PFSK-1 (cell line): ENCODE data around the gene FGD4.

Experiments
- FOXP2 ChIP-seq: optimal IDR thresholded peaks from 2 replicates; pipeline ENCODE3; 2011; ENCODE audit warnings: borderline replicate concordance, control low read depth, inconsistent platforms; ENCODE audit not compliant: insufficient read depth; ENCODE audit errors: extremely low read length, extremely low read depth
- POLR2AphosphoS5 ChIP-seq: IDR thresholded peaks from 2 replicates; pipeline ENCODE4 v1.6.1; 2012; ENCODE audit warnings: low read depth, mild to moderate bottlenecking, control low read depth, low read length, moderate library complexity
- REST ChIP-seq, 2 experiments: IDR thresholded peaks; 2 replicates each; pipeline versions ENCODE4 v1.6.1 to v1.8.0; 2011 to 2012; ENCODE audit warnings: low read depth in 2 of 2, low read length in 2 of 2, control low read depth in 1 of 2, inconsistent platforms in 1 of 2, mild to moderate bottlenecking in 1 of 2, moderate library complexity in 1 of 2; ENCODE audit not compliant: insufficient read depth in 1 of 2
- SIN3A ChIP-seq: IDR thresholded peaks from 2 replicates; pipeline ENCODE4 v1.6.1; 2012; ENCODE audit warnings: mild to moderate bottlenecking, low read length, moderate library complexity, borderline replicate concordance; ENCODE audit not compliant: insufficient read depth
- TAF1 ChIP-seq: IDR thresholded peaks from 2 replicates; pipeline ENCODE4 v1.6.1; 2012; ENCODE audit warnings: low read length, control low read depth, borderline replicate concordance; ENCODE audit not compliant: insufficient read depth

The FGD4 gene

DNA sequence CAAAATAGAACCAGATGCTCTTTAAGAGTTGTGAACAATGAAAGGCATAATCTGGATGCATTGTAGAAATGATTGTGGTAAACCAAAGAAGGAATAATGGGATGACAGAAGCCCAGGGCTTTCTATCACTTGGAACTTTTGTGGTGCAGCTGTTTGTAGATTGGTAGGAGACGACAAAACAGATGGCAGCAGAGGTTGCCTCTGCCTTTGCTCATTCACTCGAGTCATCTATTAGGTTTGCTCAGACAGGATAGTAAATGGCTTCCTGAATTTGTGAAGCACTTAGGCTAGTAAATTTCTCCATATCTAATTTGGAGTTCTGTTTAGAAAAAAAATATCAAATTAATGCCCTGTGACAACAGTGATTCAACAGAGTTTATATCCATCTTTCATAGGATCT, 78.4 kb downstream of the FGD4 start:
- no peak for TF ChIP-seq FOXP2
- no peak for TF ChIP-seq REST (IDR thresholded peaks at IDR 0.05; ENCODE audit: insufficient read depth in 1 of 2, low read depth in 2 of 2, low read length in 2 of 2)
- no peak for TF ChIP-seq POLR2AphosphoS5
- no peak for TF ChIP-seq SIN3A

DNA sequence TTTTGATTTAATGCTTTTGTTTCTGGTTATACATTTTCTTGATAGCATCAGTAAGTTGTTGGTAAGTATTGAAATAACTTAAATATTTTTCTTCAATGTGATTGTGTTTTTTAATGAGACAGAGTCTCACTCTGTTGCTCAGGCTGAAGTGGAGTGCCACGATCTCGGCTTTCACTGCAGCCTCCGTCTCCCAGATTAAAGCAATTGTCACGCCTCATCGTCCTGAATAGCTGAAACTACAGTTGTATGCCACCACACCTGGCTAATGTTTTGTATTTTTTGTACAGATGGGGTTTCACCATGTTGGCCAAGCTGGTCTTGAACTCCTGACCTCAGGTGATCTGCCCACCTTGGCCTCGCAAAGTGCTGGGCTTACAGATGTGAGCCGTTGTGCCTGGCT, 78.8 kb downstream of the FGD4 start:
- TF ChIP-seq TAF1: no peak
- no peak for TF ChIP-seq POLR2AphosphoS5
- TF ChIP-seq SIN3A: no peak
- TF ChIP-seq REST (IDR thresholded peaks at IDR 0.05; ENCODE audit: insufficient read depth in 1 of 2, low read depth in 2 of 2, low read length in 2 of 2): no peak
- no peak for TF ChIP-seq FOXP2

- TF ChIP-seq FOXP2 (no peak), REST (IDR thresholded peaks at IDR 0.05; ENCODE audit: insufficient read depth in 1 of 2, low read depth in 2 of 2, low read length in 2 of 2) (no peak), SIN3A (no peak), POLR2AphosphoS5 (no peak), TAF1 (no peak)
Measured at GRCh38 chr12:32478858-32479725, 79.7 kb downstream of the FGD4 start.

DNA sequence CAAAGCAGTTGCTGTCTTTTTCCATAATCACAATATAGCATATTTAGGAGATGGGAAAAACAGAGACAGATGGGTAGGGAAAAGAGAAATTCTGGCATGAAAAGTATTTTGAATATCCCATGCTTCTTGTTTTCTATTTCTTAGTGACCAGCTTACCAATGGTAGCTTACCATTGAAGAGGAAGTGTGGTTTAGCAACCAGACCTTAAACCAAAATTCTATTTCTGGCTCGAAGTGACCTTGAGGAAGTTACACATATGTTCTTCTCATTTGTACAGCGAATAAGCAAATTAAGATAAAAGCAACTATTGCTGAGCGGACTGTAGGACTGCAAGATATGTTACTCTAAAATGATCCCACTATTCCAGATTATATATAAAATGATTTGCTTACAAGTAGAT, 82.9 kb downstream of the FGD4 start:
- no peak for TF ChIP-seq POLR2AphosphoS5
- TF ChIP-seq TAF1: no peak
- no peak for TF ChIP-seq FOXP2

DNA sequence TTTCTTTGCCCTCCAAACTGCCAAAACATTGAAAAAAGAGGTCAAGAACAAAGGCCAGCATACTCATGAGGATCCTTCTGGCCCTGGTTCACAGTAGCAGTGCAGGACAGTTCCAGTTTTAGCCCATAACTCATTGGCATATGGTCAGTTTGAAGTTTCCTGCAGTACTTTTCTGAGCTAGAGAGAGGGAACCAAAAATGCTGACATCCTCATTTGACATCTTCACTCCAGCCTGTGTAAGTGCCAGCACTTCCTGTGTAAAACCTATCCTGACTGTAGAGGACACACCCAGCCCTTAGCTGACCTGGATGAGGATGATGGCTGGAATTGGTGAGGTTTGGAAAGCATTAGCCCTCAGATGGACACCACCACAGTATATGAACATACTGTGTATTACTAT, 84.1 kb downstream of the FGD4 start:
- TF ChIP-seq TAF1: no peak

- TF ChIP-seq FOXP2: no peak
- TF ChIP-seq SIN3A: no peak
- TF ChIP-seq TAF1: no peak
- TF ChIP-seq REST (IDR thresholded peaks at IDR 0.05; ENCODE audit: insufficient read depth in 1 of 2, low read depth in 2 of 2, low read length in 2 of 2): no peak
- TF ChIP-seq POLR2AphosphoS5: no peak
Measured at GRCh38 chr12:32483993-32484392, 84.6 kb downstream of the FGD4 start.
